ENCODE results near the gene TSPAN5.

DNA sequence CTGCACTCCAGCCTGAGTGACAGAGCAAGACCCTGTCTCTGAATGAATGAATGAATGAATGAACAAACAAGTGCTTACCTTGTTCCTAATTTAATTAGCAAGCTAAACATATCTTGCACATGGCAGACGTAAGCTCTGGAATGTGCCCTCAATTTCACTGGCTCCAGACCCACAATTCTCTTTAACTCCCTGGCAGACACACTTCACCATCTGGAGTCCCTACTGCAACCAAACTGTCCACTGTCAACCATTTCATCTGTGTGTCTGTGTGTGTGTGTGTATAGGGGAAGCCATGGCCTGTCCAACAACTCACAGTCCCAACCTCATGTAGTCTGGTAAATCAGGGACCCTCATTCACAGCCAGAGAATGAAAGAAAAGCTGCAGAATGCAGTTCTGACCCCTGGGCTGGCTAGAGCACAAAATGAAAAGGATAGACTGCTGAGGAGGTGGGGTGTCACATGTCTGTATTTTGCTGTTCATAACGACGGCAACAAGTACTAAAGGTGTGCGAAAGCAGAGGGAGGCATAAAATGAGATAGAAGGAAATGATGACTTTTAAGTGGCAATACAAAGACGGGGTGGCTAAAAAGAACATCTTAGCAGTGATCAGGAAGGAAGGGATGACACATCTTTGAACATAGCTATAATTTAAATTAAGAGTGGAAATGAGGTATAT is 114.1 kb downstream of the TSPAN5 start:
- TF ChIP-seq POLR2A (IDR thresholded peaks at IDR 0.05; ENCODE audit: low read length) (no peak), GATA1 (IDR thresholded peaks at IDR 0.05; ENCODE audit: low read depth, low read length) (no peak)
